ENCODE results near the gene MUC4. TPM values are rescaled to one million over a fixed set of nuclear protein-coding genes. Genes with fewer than 3 reads are reported as not detected.

Gene MUC4
- polyA plus RNA-seq, 1 donor from 2014 or later, result not detected

- no peaks in the 10 kb centered on the region for H3K9me2 ChIP-seq (ENCODE audit: insufficient read depth, low read length)
- no peak overlapping the region for H2AFZ ChIP-seq (ENCODE audit: low read depth, low read length)
- TF ChIP-seq, protein P1, sequence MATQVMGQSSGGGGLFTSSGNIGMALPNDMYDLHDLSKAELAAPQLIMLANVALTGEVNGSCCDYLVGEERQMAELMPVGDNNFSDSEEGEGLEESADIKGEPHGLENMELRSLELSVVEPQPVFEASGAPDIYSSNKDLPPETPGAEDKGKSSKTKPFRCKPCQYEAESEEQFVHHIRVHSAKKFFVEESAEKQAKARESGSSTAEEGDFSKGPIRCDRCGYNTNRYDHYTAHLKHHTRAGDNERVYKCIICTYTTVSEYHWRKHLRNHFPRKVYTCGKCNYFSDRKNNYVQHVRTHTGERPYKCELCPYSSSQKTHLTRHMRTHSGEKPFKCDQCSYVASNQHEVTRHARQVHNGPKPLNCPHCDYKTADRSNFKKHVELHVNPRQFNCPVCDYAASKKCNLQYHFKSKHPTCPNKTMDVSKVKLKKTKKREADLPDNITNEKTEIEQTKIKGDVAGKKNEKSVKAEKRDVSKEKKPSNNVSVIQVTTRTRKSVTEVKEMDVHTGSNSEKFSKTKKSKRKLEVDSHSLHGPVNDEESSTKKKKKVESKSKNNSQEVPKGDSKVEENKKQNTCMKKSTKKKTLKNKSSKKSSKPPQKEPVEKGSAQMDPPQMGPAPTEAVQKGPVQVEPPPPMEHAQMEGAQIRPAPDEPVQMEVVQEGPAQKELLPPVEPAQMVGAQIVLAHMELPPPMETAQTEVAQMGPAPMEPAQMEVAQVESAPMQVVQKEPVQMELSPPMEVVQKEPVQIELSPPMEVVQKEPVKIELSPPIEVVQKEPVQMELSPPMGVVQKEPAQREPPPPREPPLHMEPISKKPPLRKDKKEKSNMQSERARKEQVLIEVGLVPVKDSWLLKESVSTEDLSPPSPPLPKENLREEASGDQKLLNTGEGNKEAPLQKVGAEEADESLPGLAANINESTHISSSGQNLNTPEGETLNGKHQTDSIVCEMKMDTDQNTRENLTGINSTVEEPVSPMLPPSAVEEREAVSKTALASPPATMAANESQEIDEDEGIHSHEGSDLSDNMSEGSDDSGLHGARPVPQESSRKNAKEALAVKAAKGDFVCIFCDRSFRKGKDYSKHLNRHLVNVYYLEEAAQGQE (IDR thresholded peaks at IDR 0.05; ENCODE audit: borderline replicate concordance), result no peak
- TF ChIP-seq, protein P2, sequence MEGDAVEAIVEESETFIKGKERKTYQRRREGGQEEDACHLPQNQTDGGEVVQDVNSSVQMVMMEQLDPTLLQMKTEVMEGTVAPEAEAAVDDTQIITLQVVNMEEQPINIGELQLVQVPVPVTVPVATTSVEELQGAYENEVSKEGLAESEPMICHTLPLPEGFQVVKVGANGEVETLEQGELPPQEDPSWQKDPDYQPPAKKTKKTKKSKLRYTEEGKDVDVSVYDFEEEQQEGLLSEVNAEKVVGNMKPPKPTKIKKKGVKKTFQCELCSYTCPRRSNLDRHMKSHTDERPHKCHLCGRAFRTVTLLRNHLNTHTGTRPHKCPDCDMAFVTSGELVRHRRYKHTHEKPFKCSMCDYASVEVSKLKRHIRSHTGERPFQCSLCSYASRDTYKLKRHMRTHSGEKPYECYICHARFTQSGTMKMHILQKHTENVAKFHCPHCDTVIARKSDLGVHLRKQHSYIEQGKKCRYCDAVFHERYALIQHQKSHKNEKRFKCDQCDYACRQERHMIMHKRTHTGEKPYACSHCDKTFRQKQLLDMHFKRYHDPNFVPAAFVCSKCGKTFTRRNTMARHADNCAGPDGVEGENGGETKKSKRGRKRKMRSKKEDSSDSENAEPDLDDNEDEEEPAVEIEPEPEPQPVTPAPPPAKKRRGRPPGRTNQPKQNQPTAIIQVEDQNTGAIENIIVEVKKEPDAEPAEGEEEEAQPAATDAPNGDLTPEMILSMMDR (IDR thresholded peaks at IDR 0.05; ENCODE audit: poor library complexity, severe bottlenecking), result no peak
- TF ChIP-seq SMC3 (conservative IDR thresholded peaks at IDR 0.05; ENCODE audit: poor library complexity), result no peak
- TF ChIP-seq EZH2 (IDR thresholded peaks at IDR 0.05; ENCODE audit: borderline replicate concordance, insufficient read depth, low read length, poor library complexity, severe bottlenecking), result no peak
- TF ChIP-seq TAF1 (IDR thresholded peaks at IDR 0.05; ENCODE audit: low read depth), result no peak
- TF ChIP-seq MXI1 (conservative IDR thresholded peaks at IDR 0.05; ENCODE audit: poor library complexity, severe bottlenecking), result no peak
- TF ChIP-seq POLR2AphosphoS5 (IDR thresholded peaks at IDR 0.05), result no peak
- no peak for TF ChIP-seq RAD21 (conservative IDR thresholded peaks at IDR 0.05)
- TF ChIP-seq EP300 (conservative IDR thresholded peaks at IDR 0.05; ENCODE audit: poor library complexity, severe bottlenecking), result no peak
- H3K36me3 ChIP-seq (ENCODE audit: insufficient read depth, low read length), result no peaks in the 10 kb centered on the region
- no peaks in the 10 kb centered on the region for H3K27me3 ChIP-seq (ENCODE audit: insufficient read depth, low read depth, low read length)
- no peaks in the 10 kb centered on the region for H3F3A ChIP-seq (ENCODE audit: insufficient read depth, low read length, poor library complexity, severe bottlenecking)
- no peak overlapping the region for H3K4me2 ChIP-seq (ENCODE audit: low read length)
- no peak overlapping the region for H3K27ac ChIP-seq (ENCODE audit: low read length)
- H3K9ac ChIP-seq (ENCODE audit: low read length), result no peak overlapping the region
- no peaks in the 10 kb centered on the region for H3K79me2 ChIP-seq (replicated peaks; ENCODE audit: insufficient read depth, low read length)
- no peaks in the 10 kb centered on the region for H3K9me3 ChIP-seq (ENCODE audit: low read length)
- H3K4me3 ChIP-seq (ENCODE audit: low read length), result no peak overlapping the region
- no peaks in the 10 kb centered on the region for H4K20me1 ChIP-seq (ENCODE audit: insufficient read depth)
Observed at GRCh38 chr3:195768414-195768813, 43.3 kb downstream of the MUC4 start.

GRCh38 chr3:195767792-195768191, 43.9 kb downstream of the MUC4 start:
- no peaks in the 10 kb centered on the region for H3K79me2 ChIP-seq (replicated peaks; ENCODE audit: insufficient read depth, low read length)
- no peak overlapping the region for H3K4me3 ChIP-seq (ENCODE audit: low read length)
- no peak overlapping the region for H3K4me2 ChIP-seq (ENCODE audit: low read length)
- H3K9me3 ChIP-seq (ENCODE audit: low read length), result no peaks in the 10 kb centered on the region
- H3K27me3 ChIP-seq (ENCODE audit: insufficient read depth, low read depth, low read length), result no peaks in the 10 kb centered on the region
- no peak overlapping the region for H3K9ac ChIP-seq (ENCODE audit: low read length)
- H3K27ac ChIP-seq (ENCODE audit: low read length), result no peak overlapping the region
- no peaks in the 10 kb centered on the region for H3K9me2 ChIP-seq (ENCODE audit: insufficient read depth, low read length)
- no peaks in the 10 kb centered on the region for H3F3A ChIP-seq (ENCODE audit: insufficient read depth, low read length, poor library complexity, severe bottlenecking)
- H3K36me3 ChIP-seq (ENCODE audit: insufficient read depth, low read length), result no peaks in the 10 kb centered on the region
- H4K20me1 ChIP-seq (ENCODE audit: insufficient read depth), result no peaks in the 10 kb centered on the region
- TF ChIP-seq TAF1 (IDR thresholded peaks at IDR 0.05; ENCODE audit: low read depth) (no peak), RAD21 (conservative IDR thresholded peaks at IDR 0.05) (no peak), EZH2 (IDR thresholded peaks at IDR 0.05; ENCODE audit: borderline replicate concordance, insufficient read depth, low read length, poor library complexity, severe bottlenecking) (no peak), POLR2AphosphoS5 (IDR thresholded peaks at IDR 0.05) (no peak), MXI1 (conservative IDR thresholded peaks at IDR 0.05; ENCODE audit: poor library complexity, severe bottlenecking) (no peak), EP300 (conservative IDR thresholded peaks at IDR 0.05; ENCODE audit: poor library complexity, severe bottlenecking) (no peak), SMC3 (conservative IDR thresholded peaks at IDR 0.05; ENCODE audit: poor library complexity) (no peak)
- TF ChIP-seq, protein P1 (IDR thresholded peaks at IDR 0.05; ENCODE audit: borderline replicate concordance), result no peak
- TF ChIP-seq, protein P2 (IDR thresholded peaks at IDR 0.05; ENCODE audit: poor library complexity, severe bottlenecking), result no peak
- H2AFZ ChIP-seq (ENCODE audit: low read depth, low read length), result no peak overlapping the region
